OCI-LY1 (cell line): ENCODE measurements around the gene C1orf50.

Experiments used
- CTCF ChIP-seq: fragments of 200-600 bp; sonication (generic), shearing (Covaris generic); IDR thresholded peaks from 2 replicates; pipeline ENCODE4 v1.5.1; 2017; ENCODE audit warnings: mild to moderate bottlenecking, antibody characterized with exemption, low read length, moderate library complexity, mixed read lengths
- EZH2 ChIP-seq: fragments of 200-600 bp; sonication (generic), shearing (Covaris generic); IDR thresholded peaks from 2 replicates; pipeline ENCODE4 v1.8.0; 2017; ENCODE audit warnings: borderline replicate concordance, mixed run types, mild to moderate bottlenecking, antibody characterized with exemption, low read length, moderate library complexity, mixed read lengths

- TF ChIP-seq CTCF = no peak
- TF ChIP-seq EZH2 = no peak
These were observed 8.0 kb downstream of the C1orf50 start for GRCh38 chr1:42774928-42775526.
